Measurements from ENCODE around the gene FBXW8. TPM values are rescaled to one million over a fixed set of nuclear protein-coding genes. Genes with fewer than 3 reads are reported as not detected.

The FBXW8 gene
- total and polyA plus RNA-seq, 2 donors (not counting 1 experiment from before 2014, with no cell fraction given): 12.1 to 23.5 TPM

DNA sequence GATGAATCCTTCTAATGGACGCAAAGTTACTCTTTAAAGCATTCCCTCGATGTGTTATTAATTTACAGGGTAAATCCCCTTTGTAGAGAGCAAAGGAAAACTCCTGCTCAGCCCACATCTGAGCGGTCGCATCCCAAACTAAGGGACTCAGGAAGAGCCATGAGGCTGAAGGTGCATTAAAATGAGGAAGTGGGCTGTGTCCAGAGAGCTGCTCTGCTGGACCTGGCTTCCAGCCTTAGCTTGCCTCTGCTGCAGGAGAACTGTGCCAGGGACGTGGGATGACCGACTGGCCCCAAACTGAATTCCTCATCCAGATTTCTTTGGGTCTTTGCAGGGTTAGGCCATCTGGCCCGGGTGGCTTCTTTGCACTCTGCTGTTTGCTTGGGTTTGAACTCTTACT is 88.3 kb downstream of the FBXW8 start:
- H3K27me3 Mint-ChIP-seq: no peaks in the 10 kb centered on the region
- Histone ChIP-seq H3K79me2 (ENCODE audit: control insufficient read depth, insufficient read depth, low read length) (no peaks in the 10 kb centered on the region), H3K4me1 (ENCODE audit: control insufficient read depth in 2 of 2, insufficient read depth in 2 of 2, low read length in 2 of 2) (peaks cover 0 to 6% of the 10 kb centered on the region in 2 donors), H3K27me3 (replicated peaks in 1 of 4; ENCODE audit: control extremely low read depth in 1 of 4, control insufficient read depth in 3 of 4, insufficient read depth in 4 of 4, low read length in 3 of 4) (no peaks in the 10 kb centered on the region), H3K27ac (ENCODE audit: low read length in 2 of 2) (no peak overlapping the region), H3K9me3 (ENCODE audit: control extremely low read depth in 1 of 3, control insufficient read depth in 2 of 3, insufficient read depth in 1 of 3, low read length in 2 of 3) (no peaks in the 10 kb centered on the region), H3K4me2 (replicated peaks; ENCODE audit: low read depth, low read length, poor library complexity, severe bottlenecking) (no peak overlapping the region), H4K20me1 (ENCODE audit: control insufficient read depth, insufficient read depth, low read length, poor library complexity, severe bottlenecking) (no peaks in the 10 kb centered on the region), H3K9ac (ENCODE audit: low read length) (no peak overlapping the region), H2AFZ (ENCODE audit: insufficient read depth, low read depth, low read length, poor library complexity, severe bottlenecking) (no peak overlapping the region), H3K36me3 (replicated peaks in 1 of 2; ENCODE audit: control extremely low read depth in 1 of 2, control insufficient read depth in 1 of 2, extremely low read depth in 1 of 2, insufficient read depth in 2 of 2, low read length in 1 of 2) (peaks cover 7 to 27% of the 10 kb centered on the region in 2 experiments), H3K4me3 (ENCODE audit: control extremely low read depth in 1 of 5, extremely low read depth in 1 of 5, insufficient read depth in 1 of 5, low read depth in 2 of 5, low read length in 4 of 5) (no peak overlapping the region)
- POLR2A ChIA-PET: no interaction called here
- ATAC-seq (ENCODE audit: low read depth): no peak
- H3K27ac Mint-ChIP-seq: no peak overlapping the region
- H3K9me3 Mint-ChIP-seq (ENCODE audit: insufficient read depth): no peaks in the 10 kb centered on the region
- intact Hi-C loops (cut with micrococcal nuclease): no loop called here
- CTCF ChIA-PET: no interaction called here
- WGBS (ENCODE audit: insufficient coverage): 96% methylated on average over 5 of the region's 7 CpGs
- no peak overlapping the region for H3K4me3 Mint-ChIP-seq
- TF ChIP-seq, protein P1, sequence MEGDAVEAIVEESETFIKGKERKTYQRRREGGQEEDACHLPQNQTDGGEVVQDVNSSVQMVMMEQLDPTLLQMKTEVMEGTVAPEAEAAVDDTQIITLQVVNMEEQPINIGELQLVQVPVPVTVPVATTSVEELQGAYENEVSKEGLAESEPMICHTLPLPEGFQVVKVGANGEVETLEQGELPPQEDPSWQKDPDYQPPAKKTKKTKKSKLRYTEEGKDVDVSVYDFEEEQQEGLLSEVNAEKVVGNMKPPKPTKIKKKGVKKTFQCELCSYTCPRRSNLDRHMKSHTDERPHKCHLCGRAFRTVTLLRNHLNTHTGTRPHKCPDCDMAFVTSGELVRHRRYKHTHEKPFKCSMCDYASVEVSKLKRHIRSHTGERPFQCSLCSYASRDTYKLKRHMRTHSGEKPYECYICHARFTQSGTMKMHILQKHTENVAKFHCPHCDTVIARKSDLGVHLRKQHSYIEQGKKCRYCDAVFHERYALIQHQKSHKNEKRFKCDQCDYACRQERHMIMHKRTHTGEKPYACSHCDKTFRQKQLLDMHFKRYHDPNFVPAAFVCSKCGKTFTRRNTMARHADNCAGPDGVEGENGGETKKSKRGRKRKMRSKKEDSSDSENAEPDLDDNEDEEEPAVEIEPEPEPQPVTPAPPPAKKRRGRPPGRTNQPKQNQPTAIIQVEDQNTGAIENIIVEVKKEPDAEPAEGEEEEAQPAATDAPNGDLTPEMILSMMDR (IDR thresholded peaks at IDR 0.05): no peak
- TF ChIP-seq EZH2 (IDR thresholded peaks at IDR 0.05; ENCODE audit: borderline replicate concordance, insufficient read depth, low read depth, low read length, poor library complexity, severe bottlenecking): no peak
- peaks cover 6% of the 10 kb centered on the region for H3K4me1 Mint-ChIP-seq
- no peak for DNase-seq

DNA sequence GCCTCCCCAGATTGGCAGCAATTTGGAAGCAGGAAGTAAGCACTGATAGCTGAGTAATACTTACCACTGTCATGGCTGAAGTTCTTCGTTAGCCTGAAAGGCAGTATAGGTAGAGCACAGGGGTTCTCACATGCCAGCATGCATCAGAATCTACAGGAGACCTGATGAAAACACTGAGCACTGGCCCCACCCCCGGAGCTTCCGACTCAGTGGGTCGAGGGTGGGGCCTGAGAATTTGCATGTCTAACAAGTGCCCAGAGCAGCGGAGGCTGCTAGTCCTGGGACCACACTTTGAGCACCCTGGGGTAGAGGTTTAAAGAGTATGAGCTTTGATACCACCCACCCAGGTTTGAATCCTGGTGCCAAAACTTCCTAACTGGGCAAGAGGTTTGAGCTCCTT is 89.6 kb downstream of the FBXW8 start:
- H3K4me1 ChIP-seq (ENCODE audit: control insufficient read depth in 2 of 2, insufficient read depth in 2 of 2, low read length in 2 of 2): peaks cover 0 to 6% of the 10 kb centered on the region in 2 donors
- no peaks in the 10 kb centered on the region for H3K79me2 ChIP-seq (ENCODE audit: control insufficient read depth, insufficient read depth, low read length)
- H3K9ac ChIP-seq (ENCODE audit: low read length): no peak overlapping the region
- H4K20me1 ChIP-seq (ENCODE audit: control insufficient read depth, insufficient read depth, low read length, poor library complexity, severe bottlenecking): no peaks in the 10 kb centered on the region
- H3K27me3 ChIP-seq (replicated peaks in 1 of 4; ENCODE audit: control extremely low read depth in 1 of 4, control insufficient read depth in 3 of 4, insufficient read depth in 4 of 4, low read length in 3 of 4): no peaks in the 10 kb centered on the region
- CTCF ChIA-PET: no interaction called here
- Mint-ChIP-seq H3K4me3 (no peak overlapping the region), H3K27me3 (no peaks in the 10 kb centered on the region), H3K9me3 (ENCODE audit: insufficient read depth) (no peaks in the 10 kb centered on the region), H3K4me1 (peaks cover 6% of the 10 kb centered on the region), H3K27ac (no peak overlapping the region)
- H2AFZ ChIP-seq (ENCODE audit: insufficient read depth, low read depth, low read length, poor library complexity, severe bottlenecking): no peak overlapping the region
- H3K27ac ChIP-seq (ENCODE audit: low read length in 2 of 2): no peak overlapping the region
- POLR2A ChIA-PET: no interaction called here
- no peak for DNase-seq
- H3K36me3 ChIP-seq (replicated peaks in 1 of 2; ENCODE audit: control extremely low read depth in 1 of 2, control insufficient read depth in 1 of 2, extremely low read depth in 1 of 2, insufficient read depth in 2 of 2, low read length in 1 of 2): peaks cover 7 to 38% of the 10 kb centered on the region in 2 experiments
- intact Hi-C loops (cut with micrococcal nuclease): no loop called here
- no peak overlapping the region for H3K4me3 ChIP-seq (ENCODE audit: control extremely low read depth in 1 of 5, extremely low read depth in 1 of 5, insufficient read depth in 1 of 5, low read depth in 2 of 5, low read length in 4 of 5)
- H3K9me3 ChIP-seq (ENCODE audit: control extremely low read depth in 1 of 3, control insufficient read depth in 2 of 3, insufficient read depth in 1 of 3, low read length in 2 of 3): no peaks in the 10 kb centered on the region
- peak; percentile 65 for ATAC-seq (ENCODE audit: low read depth)
- TF ChIP-seq, protein P1 (IDR thresholded peaks at IDR 0.05): no peak
- TF ChIP-seq EZH2 (IDR thresholded peaks at IDR 0.05; ENCODE audit: borderline replicate concordance, insufficient read depth, low read depth, low read length, poor library complexity, severe bottlenecking): no peak
- WGBS (ENCODE audit: insufficient coverage): 47% methylated on average over 5 of the region's 5 CpGs
- no peak overlapping the region for H3K4me2 ChIP-seq (replicated peaks; ENCODE audit: low read depth, low read length, poor library complexity, severe bottlenecking)
